ENCODE data around the gene PDIA2. TPM values are rescaled to one million over a fixed set of nuclear protein-coding genes. Genes with fewer than 3 reads are reported as not detected.

PDIA2 gene
- total RNA-seq, result 0.65 TPM in 1 of 2 replicates, not detected in the other

GRCh38 chr16:283033-283805 is at the start of gene PDIA2:
Gene PDIA2, plus strand, starts transcription at chr16:283164. Its CDS starts 6 bp downstream, at chr16:283170.

GRCh38 chr16:234468-235305 is 48.3 kb upstream of the PDIA2 start, which contains the start of gene FAM234A:
Gene FAM234A, plus strand, starts transcription at chr16:234821. Its CDS starts 19,593 bp downstream, at chr16:254414.

GRCh38 chr16:275786-276232 is 7.2 kb upstream of the PDIA2 start, which contains the start of gene RGS11:
Gene RGS11, minus strand, starts transcription at chr16:275944. Its CDS starts 33 bp downstream, at chr16:275911.

GRCh38 chr16:280552-280951 is 2.4 kb upstream of the PDIA2 start, which contains the start of gene ARHGDIG:
Gene ARHGDIG, plus strand, starts transcription at chr16:280591. Its CDS starts 90 bp downstream, at chr16:280681.

Other genes starting within 250 kb of the PDIA2 start
- gene POLR3K, start 229.6 kb upstream of the PDIA2 start, total RNA-seq, result 4.9 and 5.2 TPM in 2 replicates
- 18.3 and 22.1 TPM in 2 replicates for gene SNRNP25, start 229.3 kb upstream of the PDIA2 start, total RNA-seq
- 27.1 and 29.2 TPM in 2 replicates for gene RHBDF1, start 210.5 kb upstream of the PDIA2 start, total RNA-seq
- 108 and 171 TPM in 2 replicates for gene MPG, start 204.9 kb upstream of the PDIA2 start, total RNA-seq
- gene NPRL3, start 144.5 kb upstream of the PDIA2 start, total RNA-seq, result 13.5 and 14.7 TPM in 2 replicates
- not detected in 2 replicates for gene HBZ, start 130.5 kb upstream of the PDIA2 start, total RNA-seq
- gene HBM, start 117.2 kb upstream of the PDIA2 start, total RNA-seq, result not detected in 2 replicates
- gene HBA2, start 110.3 kb upstream of the PDIA2 start, total RNA-seq, result not detected in 2 replicates
- gene HBA1, start 106.5 kb upstream of the PDIA2 start, total RNA-seq, result not detected in 2 replicates
- 1.1 and 1.3 TPM in 2 replicates for gene HBQ1, start 102.7 kb upstream of the PDIA2 start, total RNA-seq
- 42.5 and 45.9 TPM in 2 replicates for gene LUC7L, start 53.7 kb upstream of the PDIA2 start, total RNA-seq
- gene FAM234A, start 48.3 kb upstream of the PDIA2 start, total RNA-seq, result 83.6 and 104 TPM in 2 replicates
- 1.7 and 2.9 TPM in 2 replicates for gene RGS11, start 7.2 kb upstream of the PDIA2 start, total RNA-seq
- 0.57 and 2.3 TPM in 2 replicates for gene ARHGDIG, start 2.6 kb upstream of the PDIA2 start, total RNA-seq
- 23.2 and 25.1 TPM in 2 replicates for gene AXIN1, start 69.6 kb downstream of the PDIA2 start, total RNA-seq
- gene MRPL28, start 87.4 kb downstream of the PDIA2 start, total RNA-seq, result 91.2 and 127 TPM in 2 replicates
- gene PGAP6, start 98.8 kb downstream of the PDIA2 start, total RNA-seq, result 84.4 and 129 TPM in 2 replicates
- 99.6 and 146 TPM in 2 replicates for gene NME4, start 114.0 kb downstream of the PDIA2 start, total RNA-seq
- 19.0 and 21.2 TPM in 2 replicates for gene DECR2, start 118.7 kb downstream of the PDIA2 start, total RNA-seq
- 27.4 and 37.9 TPM in 2 replicates for gene RAB11FIP3, start 142.5 kb downstream of the PDIA2 start, total RNA-seq
- gene CAPN15, start 244.5 kb downstream of the PDIA2 start, total RNA-seq, result 56.2 and 61.2 TPM in 2 replicates